Neural progenitor cell (in vitro differentiated cells): ENCODE measurements around the gene CCDC106.

Experiments used
- CTCF ChIP-seq: fragments of 200-600 bp; sonication (generic); IDR thresholded peaks from 2 replicates; pipeline ENCODE4 v1.5.1; 2017; ENCODE audit warnings: antibody characterized with exemption, mild to moderate bottlenecking
- EZH2 ChIP-seq: fragments of 200-600 bp; sonication (generic); IDR thresholded peaks from 2 replicates; pipeline ENCODE4 v1.6.1; 2017; ENCODE audit warnings: antibody characterized with exemption, mild to moderate bottlenecking, moderate library complexity

- TF ChIP-seq CTCF (no peak), EZH2 (no peak)
Measured at GRCh38 chr19:55609326-55609725, 38.7 kb upstream of the CCDC106 start.
